Measurements from ENCODE around the gene SH3GL1. TPM values are rescaled to one million over a fixed set of nuclear protein-coding genes. Genes with fewer than 3 reads are reported as not detected.

Gene SH3GL1
- polyA plus RNA-seq, 1 donor (not counting 4 experiments of a cell fraction or from before 2014, with no cell fraction given), result 47.4 TPM

DNA sequence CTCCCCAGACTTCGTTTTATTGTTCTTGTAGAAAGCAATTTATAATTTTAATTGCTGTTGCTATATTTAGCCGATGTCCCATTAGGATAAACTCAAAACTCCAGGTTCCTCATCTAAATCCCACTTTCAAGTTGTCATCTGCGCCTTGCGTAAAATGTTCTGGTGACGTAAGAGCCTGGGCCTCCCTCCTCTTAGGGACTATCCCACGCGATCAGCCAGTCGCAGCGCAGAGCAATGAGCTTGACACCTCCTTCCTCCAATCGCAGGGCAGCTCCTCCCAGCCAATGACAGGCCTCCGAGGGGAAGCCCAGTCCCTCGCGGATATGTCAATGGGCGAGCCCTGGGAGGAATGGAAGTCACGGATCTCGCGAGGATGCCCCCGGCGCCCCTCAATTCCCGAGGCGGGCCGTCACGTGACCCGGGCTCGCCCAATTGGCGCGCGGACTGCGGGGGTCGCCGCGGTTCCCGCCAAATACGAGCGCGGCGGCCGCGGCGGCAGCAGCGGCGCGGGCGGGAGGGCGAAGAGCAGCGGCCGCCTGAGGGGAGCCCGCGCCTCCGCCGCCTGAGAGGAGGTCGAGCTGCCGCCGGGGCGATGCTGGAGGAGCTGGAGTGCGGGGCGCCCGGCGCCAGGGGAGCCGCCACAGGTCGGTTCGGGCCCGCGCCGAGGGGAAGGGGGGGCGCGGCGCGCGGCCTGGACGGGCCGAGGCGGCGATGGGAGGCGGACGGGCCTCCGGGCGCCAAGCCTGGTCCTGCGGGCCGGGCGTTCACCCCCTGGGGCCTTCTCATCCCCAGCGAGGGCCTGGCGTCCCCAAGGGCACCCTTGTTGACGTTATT is 2.0 kb upstream of the SH3GL1 start, which contains the start of gene CHAF1A:
Gene CHAF1A, plus strand, starts transcription at position 470 of the 834 bp plus-strand sequence. Its CDS starts 123 bp downstream, at position 593.
- Histone ChIP-seq H3K4me3 (ENCODE audit: control insufficient read depth in 2 of 3, extremely low read depth in 1 of 3, insufficient read depth in 2 of 3, low read depth in 1 of 3, low read length in 3 of 3) (peak within 1 kb of the TSS; percentile 79 to 88 (median 87)), H3K79me2 (ENCODE audit: control insufficient read depth, insufficient read depth, low read length) (peaks cover 66% of the 10 kb centered on the region), H3K36me3 (ENCODE audit: control insufficient read depth in 2 of 2, extremely low read depth in 1 of 2, insufficient read depth in 2 of 2, low read length in 2 of 2) (peaks cover 0 to 5% of the 10 kb centered on the region in 2 experiments), H3K4me2 (ENCODE audit: control insufficient read depth, extremely low read depth, insufficient read depth, low read depth, low read length) (peak within 1 kb of the TSS; percentile 98), H3K9me1 (ENCODE audit: control insufficient read depth, extremely low read depth, insufficient read depth, low read length) (no peaks in the 10 kb centered on the region), H3K27me3 (ENCODE audit: control insufficient read depth, extremely low read depth, insufficient read depth, low read length) (no peaks in the 10 kb centered on the region), H3K4me1 (ENCODE audit: control insufficient read depth, extremely low read depth, insufficient read depth, low read length) (peaks cover 15% of the 10 kb centered on the region), H3K9ac (ENCODE audit: control insufficient read depth, extremely low read depth, insufficient read depth, low read length) (peak within 1 kb of the TSS; percentile 94), H2AFZ (ENCODE audit: control insufficient read depth, low read length) (peak within 1 kb of the TSS; percentile 68), H4K20me1 (ENCODE audit: control insufficient read depth, extremely low read depth, insufficient read depth, low read length) (no peaks in the 10 kb centered on the region), H3K9me3 (ENCODE audit: control insufficient read depth, low read depth, low read length) (no peaks in the 10 kb centered on the region), H3K27ac (ENCODE audit: control insufficient read depth, insufficient read depth, low read length) (peak within 1 kb of the TSS; percentile 86)
- dilution Hi-C loops (cut with MboI; ENCODE audit: extremely low pct_ligation_motif_present, low sequenced_read_pairs), result no loop called here
- FAIRE-seq (peak; percentile 96), DNase-seq (ENCODE audit: low read depth, low spot score) (peak; percentile 100)
- TF ChIP-seq, protein P1, sequence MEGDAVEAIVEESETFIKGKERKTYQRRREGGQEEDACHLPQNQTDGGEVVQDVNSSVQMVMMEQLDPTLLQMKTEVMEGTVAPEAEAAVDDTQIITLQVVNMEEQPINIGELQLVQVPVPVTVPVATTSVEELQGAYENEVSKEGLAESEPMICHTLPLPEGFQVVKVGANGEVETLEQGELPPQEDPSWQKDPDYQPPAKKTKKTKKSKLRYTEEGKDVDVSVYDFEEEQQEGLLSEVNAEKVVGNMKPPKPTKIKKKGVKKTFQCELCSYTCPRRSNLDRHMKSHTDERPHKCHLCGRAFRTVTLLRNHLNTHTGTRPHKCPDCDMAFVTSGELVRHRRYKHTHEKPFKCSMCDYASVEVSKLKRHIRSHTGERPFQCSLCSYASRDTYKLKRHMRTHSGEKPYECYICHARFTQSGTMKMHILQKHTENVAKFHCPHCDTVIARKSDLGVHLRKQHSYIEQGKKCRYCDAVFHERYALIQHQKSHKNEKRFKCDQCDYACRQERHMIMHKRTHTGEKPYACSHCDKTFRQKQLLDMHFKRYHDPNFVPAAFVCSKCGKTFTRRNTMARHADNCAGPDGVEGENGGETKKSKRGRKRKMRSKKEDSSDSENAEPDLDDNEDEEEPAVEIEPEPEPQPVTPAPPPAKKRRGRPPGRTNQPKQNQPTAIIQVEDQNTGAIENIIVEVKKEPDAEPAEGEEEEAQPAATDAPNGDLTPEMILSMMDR (optimal IDR thresholded peaks at IDR 0.05 in 1 of 3, IDR thresholded peaks at IDR 0.05 in 1 of 3, conservative IDR thresholded peaks at IDR 0.05 in 1 of 3; ENCODE audit: extremely low read depth in 1 of 3, insufficient read depth in 2 of 3, low read length in 3 of 3), result no peak
- TF ChIP-seq EZH2 (IDR thresholded peaks at IDR 0.05; ENCODE audit: low read length), result no peak

DNA sequence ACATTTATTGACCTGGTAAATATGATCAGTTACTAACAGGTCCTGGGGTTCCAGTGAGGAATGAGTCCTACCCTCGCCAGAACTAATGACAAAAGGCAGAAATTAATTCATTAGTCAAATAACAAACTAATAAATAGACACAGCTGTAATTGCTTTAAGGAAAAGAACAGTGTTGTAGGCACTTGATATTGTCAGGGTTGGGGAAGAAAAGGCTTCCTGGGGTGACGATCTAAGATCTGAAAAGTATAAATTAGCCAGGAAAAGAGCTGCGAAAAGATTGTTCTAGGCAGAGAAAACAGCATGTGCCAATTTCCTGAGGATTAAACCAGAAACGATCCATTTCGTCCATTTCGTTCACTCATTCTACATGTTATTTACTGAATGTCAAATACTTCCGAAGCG is 1.4 kb upstream of the SH3GL1 start:
- DNase-seq (ENCODE audit: low read depth, low spot score) (no peak), FAIRE-seq (no peak)
- peaks cover 0 to 10% of the 10 kb centered on the region in 2 experiments for H3K36me3 ChIP-seq (ENCODE audit: control insufficient read depth in 2 of 2, extremely low read depth in 1 of 2, insufficient read depth in 2 of 2, low read length in 2 of 2)
- H3K79me2 ChIP-seq (ENCODE audit: control insufficient read depth, insufficient read depth, low read length), result peaks cover 71% of the 10 kb centered on the region
- H3K4me2 ChIP-seq (ENCODE audit: control insufficient read depth, extremely low read depth, insufficient read depth, low read depth, low read length), result peak overlapping the region; percentile 98
- H3K4me3 ChIP-seq (ENCODE audit: control insufficient read depth in 2 of 3, extremely low read depth in 1 of 3, insufficient read depth in 2 of 3, low read depth in 1 of 3, low read length in 3 of 3), result peak overlapping the region; percentile 27 to 78 (median 62)
- peak overlapping the region; percentile 86 for H3K27ac ChIP-seq (ENCODE audit: control insufficient read depth, insufficient read depth, low read length)
- H3K4me1 ChIP-seq (ENCODE audit: control insufficient read depth, extremely low read depth, insufficient read depth, low read length), result peaks cover 15% of the 10 kb centered on the region
- dilution Hi-C loops (cut with MboI; ENCODE audit: extremely low pct_ligation_motif_present, low sequenced_read_pairs), result no loop called here
- peak overlapping the region; percentile 82 for H3K9ac ChIP-seq (ENCODE audit: control insufficient read depth, extremely low read depth, insufficient read depth, low read length)
- no peaks in the 10 kb centered on the region for H4K20me1 ChIP-seq (ENCODE audit: control insufficient read depth, extremely low read depth, insufficient read depth, low read length)
- H3K9me1 ChIP-seq (ENCODE audit: control insufficient read depth, extremely low read depth, insufficient read depth, low read length), result no peaks in the 10 kb centered on the region
- no peaks in the 10 kb centered on the region for H3K9me3 ChIP-seq (ENCODE audit: control insufficient read depth, low read depth, low read length)
- no peaks in the 10 kb centered on the region for H3K27me3 ChIP-seq (ENCODE audit: control insufficient read depth, extremely low read depth, insufficient read depth, low read length)
- H2AFZ ChIP-seq (ENCODE audit: control insufficient read depth, low read length), result peak overlapping the region; percentile 63
- TF ChIP-seq EZH2 (IDR thresholded peaks at IDR 0.05; ENCODE audit: low read length), result no peak
- TF ChIP-seq, protein P1 (optimal IDR thresholded peaks at IDR 0.05 in 1 of 3, IDR thresholded peaks at IDR 0.05 in 1 of 3, conservative IDR thresholded peaks at IDR 0.05 in 1 of 3; ENCODE audit: extremely low read depth in 1 of 3, insufficient read depth in 2 of 3, low read length in 3 of 3), result no peak

Measured in keratinocyte (primary cell).